GM06990 (cell line): ENCODE results near the gene KDM4B.
"Not testable (repeated sequence)": the region's sequence is repeated elsewhere in the genome, so short reads cannot be mapped to it uniquely, and the experiment has no call there.

Experiments
- DNase-seq: peaks from one replicate; pipeline ENCODE4 v3.0.0-alpha.2; 2011; ENCODE audit not compliant: insufficient read length; ENCODE audit errors: extremely low read depth
- H3K27me3 ChIP-seq: replicated peaks from 2 replicates; pipeline ENCODE4 v1.6.0; 2011; ENCODE audit warnings: low read length; ENCODE audit not compliant: control insufficient read depth, insufficient read depth
- H3K36me3 ChIP-seq: 2 replicates; pipeline ENCODE4 v1.5.1; 2011; ENCODE audit warnings: low read length; ENCODE audit not compliant: control insufficient read depth, insufficient read depth
- H3K4me3 ChIP-seq: replicated peaks from 2 replicates; pipeline ENCODE4 v1.5.1; 2011; ENCODE audit warnings: low read depth, mild to moderate bottlenecking, control low read depth, low read length
- CTCF ChIP-seq: IDR thresholded peaks from 2 replicates; pipeline ENCODE4 v1.5.1; 2011; ENCODE audit warnings: low read length, control low read depth, mild to moderate bottlenecking, inconsistent platforms; ENCODE audit not compliant: insufficient read depth, poor library complexity, severe bottlenecking

KDM4B gene

GRCh38 chr19:5193192-5193591, 224.3 kb downstream of the KDM4B start:
- no peaks in the 10 kb centered on the region for H3K36me3 ChIP-seq
- no peak for TF ChIP-seq CTCF
- DNase-seq: no peak
- H3K27me3 ChIP-seq: no peaks in the 10 kb centered on the region; the same call in 1 of the 2 replicates
- H3K4me3 ChIP-seq: no peak overlapping the region

- no peak for TF ChIP-seq CTCF
- H3K36me3 ChIP-seq: no peaks in the 10 kb centered on the region
- no peak overlapping the region for H3K4me3 ChIP-seq
- no peaks in the 10 kb centered on the region; the same call in 1 of the 2 replicates for H3K27me3 ChIP-seq
- no peak for DNase-seq
Observed at GRCh38 chr19:5194641-5195040, 225.7 kb downstream of the KDM4B start.

- not testable (repeated sequence) for DNase-seq, H3K36me3 ChIP-seq, H3K27me3 ChIP-seq, H3K4me3 ChIP-seq
Observed at GRCh38 chr19:5195587-5195986, 226.7 kb downstream of the KDM4B start.

GRCh38 chr19:5196832-5197231, 227.9 kb downstream of the KDM4B start:
- H3K4me3 ChIP-seq: no peak overlapping the region
- H3K36me3 ChIP-seq: no peaks in the 10 kb centered on the region
- TF ChIP-seq CTCF: no peak
- no peaks in the 10 kb centered on the region; the same call in 1 of the 2 replicates for H3K27me3 ChIP-seq
- DNase-seq: no peak

- DNase-seq: no peak
- Histone ChIP-seq H3K36me3 (no peaks in the 10 kb centered on the region), H3K4me3 (no peak overlapping the region), H3K27me3 (no peaks in the 10 kb centered on the region)
- no peak for TF ChIP-seq CTCF
Observed at GRCh38 chr19:5200844-5201243, 231.9 kb downstream of the KDM4B start.

- Histone ChIP-seq H3K27me3 (no peaks in the 10 kb centered on the region), H3K4me3 (no peak overlapping the region), H3K36me3 (no peaks in the 10 kb centered on the region)
- TF ChIP-seq CTCF: no peak
- DNase-seq: no peak
Observed at GRCh38 chr19:5202553-5202952, 233.6 kb downstream of the KDM4B start.
